DMS 273 (cell line): ENCODE results near the gene GCK.

ENCODE experiments used
- DNase-seq: peaks from one replicate; lab custom pipeline; 2025; ENCODE audit not compliant: unreplicated experiment; lab: John Stamatoyannopoulos, UW

The GCK gene

GRCh38 chr7:44222776-44223261, 33.6 kb upstream of the GCK start:
- DNase-seq = peak; percentile 63

- DNase-seq = peak; percentile 45
Measured at GRCh38 chr7:44222074-44222473, 32.8 kb upstream of the GCK start.

- no peak for DNase-seq
Measured at GRCh38 chr7:44221231-44221791, 32.1 kb upstream of the GCK start.

- no peak for DNase-seq
Measured at GRCh38 chr7:44220358-44221112, 31.3 kb upstream of the GCK start.

GRCh38 chr7:44220046-44220357, 30.8 kb upstream of the GCK start:
- no peak for DNase-seq

- DNase-seq = no peak
Measured at GRCh38 chr7:44219371-44220045, 30.3 kb upstream of the GCK start.

- DNase-seq = peak; percentile 88
Measured at GRCh38 chr7:44218418-44219201, 29.4 kb upstream of the GCK start.

GRCh38 chr7:44217852-44218402, 28.7 kb upstream of the GCK start:
- peak; percentile 62 for DNase-seq

GRCh38 chr7:44217223-44217714, 28.0 kb upstream of the GCK start:
- DNase-seq = no peak

GRCh38 chr7:44216521-44217222, 27.4 kb upstream of the GCK start:
- DNase-seq = no peak

- no peak for DNase-seq
Measured at GRCh38 chr7:44216019-44216418, 26.8 kb upstream of the GCK start.

GRCh38 chr7:44215531-44215930, 26.3 kb upstream of the GCK start:
- DNase-seq = no peak

- DNase-seq = no peak
Measured at GRCh38 chr7:44213877-44214388, 24.7 kb upstream of the GCK start.

GRCh38 chr7:44213206-44213876, 24.1 kb upstream of the GCK start:
- no peak for DNase-seq

- no peak for DNase-seq
Measured at GRCh38 chr7:44212581-44213184, 23.4 kb upstream of the GCK start.

GRCh38 chr7:44212018-44212417, 22.8 kb upstream of the GCK start:
- DNase-seq = no peak

- DNase-seq = no peak
Measured at GRCh38 chr7:44211126-44211675, 22.0 kb upstream of the GCK start.

- no peak for DNase-seq
Measured at GRCh38 chr7:44210107-44210506, 20.9 kb upstream of the GCK start.

GRCh38 chr7:44208085-44208484, 18.8 kb upstream of the GCK start:
- DNase-seq = no peak
